ENCODE results near the gene EFCAB6. TPM values are rescaled to one million over a fixed set of nuclear protein-coding genes. Genes with fewer than 3 reads are reported as not detected.

The EFCAB6 gene
- total and polyA plus RNA-seq, 9 of the 15 experiments (the other 6 are each of a cell fraction or from before 2014, with no cell fraction given) = 0.06 TPM; not detected in 8

DNA sequence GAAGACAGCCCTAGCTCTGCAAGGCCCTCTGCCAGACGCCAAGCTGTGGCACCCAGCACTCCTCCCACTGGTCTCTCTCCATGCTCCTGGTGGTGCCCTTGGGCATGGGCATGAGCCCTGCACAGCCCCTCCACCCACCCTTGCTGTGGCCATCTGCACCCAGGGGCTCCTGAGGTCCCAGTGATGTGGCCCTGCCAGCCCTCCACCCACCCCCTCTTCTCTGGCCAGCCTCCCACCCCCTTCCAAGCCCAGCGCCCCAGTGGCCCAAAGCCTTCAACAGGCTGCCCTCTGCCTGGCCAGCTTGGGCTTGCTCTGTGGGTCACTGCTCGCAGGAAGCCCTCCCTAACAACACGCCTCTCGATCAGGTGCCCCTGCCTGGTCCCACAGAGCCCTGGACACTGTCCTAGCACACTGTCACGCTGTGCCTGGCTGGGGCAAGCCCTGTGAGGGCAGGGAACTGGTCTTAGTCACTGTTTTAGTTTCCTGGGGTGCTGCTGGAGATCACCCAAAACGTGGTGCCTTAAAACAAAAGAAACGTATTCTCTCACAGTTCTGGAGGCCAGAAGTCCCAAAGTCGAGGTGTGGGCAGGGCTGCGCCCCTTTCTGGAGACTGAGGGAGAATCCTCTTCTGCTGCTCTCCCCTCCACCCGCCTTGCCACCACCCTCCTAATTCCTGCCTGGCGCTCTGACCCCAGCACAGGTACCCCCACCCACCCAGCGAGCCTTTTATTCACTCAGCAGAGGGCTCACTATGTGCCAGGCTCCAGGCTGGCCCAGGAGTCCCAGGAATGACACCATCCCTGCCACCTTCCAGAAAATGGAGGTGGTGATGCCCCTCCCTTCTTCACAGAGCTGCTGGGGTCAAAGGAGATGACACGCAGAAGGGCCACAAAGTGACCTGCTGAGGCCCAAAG is 35.5 kb upstream of the EFCAB6 start (continued):
- TF ChIP-seq, protein P1, sequence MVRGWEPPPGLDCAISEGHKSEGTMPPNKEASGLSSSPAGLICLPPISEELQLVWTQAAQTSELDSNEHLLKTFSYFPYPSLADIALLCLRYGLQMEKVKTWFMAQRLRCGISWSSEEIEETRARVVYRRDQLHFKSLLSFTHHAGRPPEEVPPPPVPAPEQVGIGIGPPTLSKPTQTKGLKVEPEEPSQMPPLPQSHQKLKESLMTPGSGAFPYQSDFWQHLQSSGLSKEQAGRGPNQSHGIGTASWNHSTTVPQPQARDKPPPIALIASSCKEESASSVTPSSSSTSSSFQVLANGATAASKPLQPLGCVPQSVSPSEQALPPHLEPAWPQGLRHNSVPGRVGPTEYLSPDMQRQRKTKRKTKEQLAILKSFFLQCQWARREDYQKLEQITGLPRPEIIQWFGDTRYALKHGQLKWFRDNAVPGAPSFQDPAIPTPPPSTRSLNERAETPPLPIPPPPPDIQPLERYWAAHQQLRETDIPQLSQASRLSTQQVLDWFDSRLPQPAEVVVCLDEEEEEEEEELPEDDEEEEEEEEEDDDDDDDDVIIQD (CRISPR knock-in tag; IDR thresholded peaks at IDR 0.05) = no peak
- TF ChIP-seq, protein P2, sequence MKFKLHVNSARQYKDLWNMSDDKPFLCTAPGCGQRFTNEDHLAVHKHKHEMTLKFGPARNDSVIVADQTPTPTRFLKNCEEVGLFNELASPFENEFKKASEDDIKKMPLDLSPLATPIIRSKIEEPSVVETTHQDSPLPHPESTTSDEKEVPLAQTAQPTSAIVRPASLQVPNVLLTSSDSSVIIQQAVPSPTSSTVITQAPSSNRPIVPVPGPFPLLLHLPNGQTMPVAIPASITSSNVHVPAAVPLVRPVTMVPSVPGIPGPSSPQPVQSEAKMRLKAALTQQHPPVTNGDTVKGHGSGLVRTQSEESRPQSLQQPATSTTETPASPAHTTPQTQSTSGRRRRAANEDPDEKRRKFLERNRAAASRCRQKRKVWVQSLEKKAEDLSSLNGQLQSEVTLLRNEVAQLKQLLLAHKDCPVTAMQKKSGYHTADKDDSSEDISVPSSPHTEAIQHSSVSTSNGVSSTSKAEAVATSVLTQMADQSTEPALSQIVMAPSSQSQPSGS (CRISPR knock-in tag; IDR thresholded peaks at IDR 0.05) = no peak
- TF ChIP-seq NRF1 (conservative IDR thresholded peaks at IDR 0.05 in 1 of 2, IDR thresholded peaks at IDR 0.05 in 1 of 2) (no peak), ZNF217 (CRISPR knock-in tag; IDR thresholded peaks at IDR 0.05) (no peak)
- TF ChIP-seq, protein P3, sequence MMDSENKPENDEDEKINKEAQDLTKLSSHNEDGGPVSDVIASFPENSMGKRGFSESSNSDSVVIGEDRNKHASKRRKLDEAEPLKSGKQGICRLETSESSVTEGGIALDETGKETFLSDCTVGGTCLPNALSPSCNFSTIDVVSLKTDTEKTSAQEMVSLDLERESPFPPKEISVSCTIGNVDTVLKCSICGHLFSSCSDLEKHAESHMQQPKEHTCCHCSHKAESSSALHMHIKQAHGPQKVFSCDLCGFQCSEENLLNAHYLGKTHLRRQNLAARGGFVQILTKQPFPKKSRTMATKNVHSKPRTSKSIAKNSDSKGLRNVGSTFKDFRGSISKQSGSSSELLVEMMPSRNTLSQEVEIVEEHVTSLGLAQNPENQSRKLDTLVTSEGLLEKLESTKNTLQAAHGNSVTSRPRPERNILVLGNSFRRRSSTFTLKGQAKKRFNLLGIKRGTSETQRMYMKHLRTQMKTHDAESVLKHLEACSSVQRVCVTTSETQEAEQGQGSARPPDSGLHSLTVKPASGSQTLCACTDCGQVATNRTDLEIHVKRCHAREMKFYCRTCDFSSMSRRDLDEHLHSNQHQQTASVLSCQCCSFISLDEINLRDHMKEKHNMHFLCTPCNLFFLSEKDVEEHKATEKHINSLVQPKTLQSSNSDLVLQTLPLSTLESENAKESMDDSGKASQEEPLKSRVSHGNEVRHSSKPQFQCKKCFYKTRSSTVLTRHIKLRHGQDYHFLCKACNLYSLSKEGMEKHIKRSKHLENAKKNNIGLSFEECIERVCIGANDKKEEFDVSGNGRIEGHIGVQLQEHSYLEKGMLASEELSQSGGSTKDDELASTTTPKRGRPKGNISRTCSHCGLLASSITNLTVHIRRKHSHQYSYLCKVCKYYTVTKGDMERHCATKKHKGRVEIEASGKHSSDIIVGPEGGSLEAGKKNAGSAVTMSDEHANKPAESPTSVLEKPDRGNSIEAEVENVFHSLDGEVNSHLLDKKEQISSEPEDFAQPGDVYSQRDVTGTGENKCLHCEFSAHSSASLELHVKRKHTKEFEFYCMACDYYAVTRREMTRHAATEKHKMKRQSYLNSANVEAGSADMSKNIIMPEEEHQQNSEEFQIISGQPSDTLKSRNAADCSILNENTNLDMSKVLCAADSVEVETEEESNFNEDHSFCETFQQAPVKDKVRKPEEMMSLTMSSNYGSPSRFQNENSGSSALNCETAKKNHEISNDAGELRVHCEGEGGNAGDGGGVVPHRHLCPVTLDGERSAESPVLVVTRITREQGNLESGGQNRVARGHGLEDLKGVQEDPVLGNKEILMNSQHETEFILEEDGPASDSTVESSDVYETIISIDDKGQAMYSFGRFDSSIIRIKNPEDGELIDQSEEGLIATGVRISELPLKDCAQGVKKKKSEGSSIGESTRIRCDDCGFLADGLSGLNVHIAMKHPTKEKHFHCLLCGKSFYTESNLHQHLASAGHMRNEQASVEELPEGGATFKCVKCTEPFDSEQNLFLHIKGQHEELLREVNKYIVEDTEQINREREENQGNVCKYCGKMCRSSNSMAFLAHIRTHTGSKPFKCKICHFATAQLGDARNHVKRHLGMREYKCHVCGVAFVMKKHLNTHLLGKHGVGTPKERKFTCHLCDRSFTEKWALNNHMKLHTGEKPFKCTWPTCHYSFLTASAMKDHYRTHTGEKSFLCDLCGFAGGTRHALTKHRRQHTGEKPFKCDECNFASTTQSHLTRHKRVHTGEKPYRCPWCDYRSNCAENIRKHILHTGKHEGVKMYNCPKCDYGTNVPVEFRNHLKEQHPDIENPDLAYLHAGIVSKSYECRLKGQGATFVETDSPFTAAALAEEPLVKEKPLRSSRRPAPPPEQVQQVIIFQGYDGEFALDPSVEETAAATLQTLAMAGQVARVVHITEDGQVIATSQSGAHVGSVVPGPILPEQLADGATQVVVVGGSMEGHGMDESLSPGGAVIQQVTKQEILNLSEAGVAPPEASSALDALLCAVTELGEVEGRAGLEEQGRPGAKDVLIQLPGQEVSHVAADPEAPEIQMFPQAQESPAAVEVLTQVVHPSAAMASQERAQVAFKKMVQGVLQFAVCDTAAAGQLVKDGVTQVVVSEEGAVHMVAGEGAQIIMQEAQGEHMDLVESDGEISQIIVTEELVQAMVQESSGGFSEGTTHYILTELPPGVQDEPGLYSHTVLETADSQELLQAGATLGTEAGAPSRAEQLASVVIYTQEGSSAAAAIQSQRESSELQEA (IDR thresholded peaks at IDR 0.05; ENCODE audit: low read depth) = no peak

All from K562 (cell line).